KMS-11 (cell line): Measurements from ENCODE around the gene HOXD8.

Source experiments
- H2AFZ ChIP-seq: fragments of 200-600 bp; sonication (generic); 2 replicates; pipeline ENCODE4 v1.6.1; 2016; ENCODE audit warnings: antibody characterized with exemption, mixed run types, low read depth
- H3K27ac ChIP-seq: fragments of 200-600 bp; sonication (generic); 2 replicates; pipeline ENCODE4 v1.6.1; 2016; ENCODE audit warnings: mild to moderate bottlenecking, mixed run types
- H3K27me3 ChIP-seq: fragments of 200-600 bp; sonication (generic); 2 replicates; pipeline ENCODE4 v1.6.1; 2017; ENCODE audit warnings: mild to moderate bottlenecking, low read depth, mixed run types, moderate library complexity; ENCODE audit not compliant: insufficient read depth
- H3K36me3 ChIP-seq: fragments of 200-600 bp; sonication (generic); 2 replicates; pipeline ENCODE4 v1.6.1; 2017; ENCODE audit warnings: mild to moderate bottlenecking, mixed run types; ENCODE audit not compliant: insufficient read depth
- H3K4me1 ChIP-seq: fragments of 200-600 bp; sonication (generic); 2 replicates; pipeline ENCODE4 v1.6.1; 2016; ENCODE audit warnings: mild to moderate bottlenecking, low read depth, mixed run types; ENCODE audit not compliant: poor library complexity, severe bottlenecking
- H3K4me2 ChIP-seq: fragments of 200-600 bp; sonication (generic); 2 replicates; pipeline ENCODE4 v1.7.0; 2016; ENCODE audit warnings: mild to moderate bottlenecking, mixed run types
- H3K4me3 ChIP-seq: fragments of 200-600 bp; sonication (generic); IDR thresholded peaks from 2 replicates; pipeline ENCODE4 v1.6.1; 2017; ENCODE audit warnings: low read depth, low read length, mixed read lengths; ENCODE audit not compliant: insufficient read depth
- H3K79me2 ChIP-seq: fragments of 200-600 bp; sonication (generic); 2 replicates; pipeline ENCODE4 v1.6.1; 2016; ENCODE audit warnings: low read depth, mixed run types; ENCODE audit not compliant: insufficient read depth
- H3K9ac ChIP-seq: fragments of 200-600 bp; sonication (generic); 2 replicates; pipeline ENCODE4 v1.6.1; 2016; ENCODE audit warnings: mild to moderate bottlenecking, mixed run types
- H4K20me1 ChIP-seq: fragments of 200-600 bp; sonication (generic); 2 replicates; pipeline ENCODE4 v1.6.1; 2016; ENCODE audit warnings: mild to moderate bottlenecking, mixed run types; ENCODE audit not compliant: insufficient read depth
- TF ChIP-seq, protein P1 (sequence below): fragments of 200-600 bp; sonication (generic); conservative IDR thresholded peaks from 2 replicates; pipeline ENCODE4 v1.6.1; 2017; ENCODE audit warnings: low read depth, mild to moderate bottlenecking, antibody characterized with exemption, low read length, moderate library complexity, mixed read lengths

Gene HOXD8

DNA sequence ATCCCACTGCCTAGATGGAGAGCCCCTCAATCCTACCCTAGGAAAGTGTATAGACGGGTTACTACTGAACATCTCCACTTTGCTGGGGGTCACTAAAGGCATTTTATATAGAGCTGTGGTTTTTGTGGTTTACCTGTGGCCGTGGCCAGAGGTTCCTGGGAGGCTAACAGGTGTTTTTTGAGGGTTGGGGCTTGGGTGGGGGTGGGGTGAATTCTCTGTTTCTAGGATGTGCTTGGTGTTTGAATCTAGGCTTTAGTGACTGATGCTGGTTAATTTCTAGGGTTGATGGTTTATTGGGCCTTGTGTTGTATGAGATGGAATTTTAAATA lies 7.7 kb downstream of the HOXD8 start:
- Histone ChIP-seq H3K9ac (no peak overlapping the region), H3K27ac (no peak overlapping the region), H3K4me3 (no peak overlapping the region), H3K36me3 (no peaks in the 10 kb centered on the region), H4K20me1 (no peaks in the 10 kb centered on the region), H3K27me3 (no peaks in the 10 kb centered on the region), H3K79me2 (no peaks in the 10 kb centered on the region), H2AFZ (no peak overlapping the region), H3K4me1 (peaks cover 34% of the 10 kb centered on the region), H3K4me2 (peak overlapping the region; percentile 47; the same call in 1 of the 2 replicates)
- TF ChIP-seq, protein P1, sequence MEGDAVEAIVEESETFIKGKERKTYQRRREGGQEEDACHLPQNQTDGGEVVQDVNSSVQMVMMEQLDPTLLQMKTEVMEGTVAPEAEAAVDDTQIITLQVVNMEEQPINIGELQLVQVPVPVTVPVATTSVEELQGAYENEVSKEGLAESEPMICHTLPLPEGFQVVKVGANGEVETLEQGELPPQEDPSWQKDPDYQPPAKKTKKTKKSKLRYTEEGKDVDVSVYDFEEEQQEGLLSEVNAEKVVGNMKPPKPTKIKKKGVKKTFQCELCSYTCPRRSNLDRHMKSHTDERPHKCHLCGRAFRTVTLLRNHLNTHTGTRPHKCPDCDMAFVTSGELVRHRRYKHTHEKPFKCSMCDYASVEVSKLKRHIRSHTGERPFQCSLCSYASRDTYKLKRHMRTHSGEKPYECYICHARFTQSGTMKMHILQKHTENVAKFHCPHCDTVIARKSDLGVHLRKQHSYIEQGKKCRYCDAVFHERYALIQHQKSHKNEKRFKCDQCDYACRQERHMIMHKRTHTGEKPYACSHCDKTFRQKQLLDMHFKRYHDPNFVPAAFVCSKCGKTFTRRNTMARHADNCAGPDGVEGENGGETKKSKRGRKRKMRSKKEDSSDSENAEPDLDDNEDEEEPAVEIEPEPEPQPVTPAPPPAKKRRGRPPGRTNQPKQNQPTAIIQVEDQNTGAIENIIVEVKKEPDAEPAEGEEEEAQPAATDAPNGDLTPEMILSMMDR: no peak

DNA sequence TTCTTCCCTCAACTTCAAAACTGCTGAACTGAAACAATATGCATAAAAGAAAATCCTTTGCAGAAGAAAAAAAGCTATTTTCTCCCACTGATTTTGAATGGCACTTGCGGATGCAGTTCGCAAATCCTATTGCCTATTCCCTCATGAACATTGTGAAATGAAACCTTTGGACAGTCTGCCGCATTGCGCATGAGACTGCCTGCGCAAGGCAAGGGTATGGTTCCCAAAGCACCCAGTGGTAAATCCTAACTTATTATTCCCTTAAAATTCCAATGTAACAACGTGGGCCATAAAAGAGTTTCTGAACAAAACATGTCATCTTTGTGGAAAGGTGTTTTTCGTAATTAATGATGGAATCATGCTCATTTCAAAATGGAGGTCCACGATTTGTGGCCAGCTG lies 8.4 kb downstream of the HOXD8 start:
- no peak overlapping the region for H3K9ac ChIP-seq
- H3K36me3 ChIP-seq: no peaks in the 10 kb centered on the region
- H3K4me3 ChIP-seq: no peak overlapping the region
- H4K20me1 ChIP-seq: no peaks in the 10 kb centered on the region
- TF ChIP-seq, protein P1: no peak
- H3K4me2 ChIP-seq: 0 out of 2 replicates have a peak overlapping the region, but pooled peaks have one; percentile 47
- peaks cover 34% of the 10 kb centered on the region for H3K4me1 ChIP-seq
- no peaks in the 10 kb centered on the region for H3K79me2 ChIP-seq
- no peak overlapping the region for H3K27ac ChIP-seq
- no peaks in the 10 kb centered on the region for H3K27me3 ChIP-seq
- H2AFZ ChIP-seq: no peak overlapping the region

DNA sequence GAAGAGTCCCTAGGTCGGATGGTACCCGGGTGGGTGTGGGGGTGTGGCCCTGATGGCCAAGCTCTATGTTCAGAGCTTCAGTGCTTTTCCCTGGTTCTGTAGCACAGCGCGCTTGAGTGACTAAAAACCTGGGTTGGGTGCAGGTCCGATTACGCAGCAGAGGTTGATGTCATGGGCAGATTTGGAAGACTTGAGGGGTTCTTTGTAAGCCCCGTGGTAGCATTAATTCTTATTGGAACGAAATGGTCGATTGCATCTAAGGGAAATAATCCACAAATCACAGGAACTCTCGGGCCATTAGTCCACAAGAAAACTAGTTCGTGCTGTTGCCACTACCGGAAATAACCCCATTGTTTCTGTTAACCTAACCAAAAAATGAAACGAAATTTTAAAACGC lies 9.0 kb downstream of the HOXD8 start:
- TF ChIP-seq, protein P1: no peak
- H3K4me1 ChIP-seq: peaks cover 34% of the 10 kb centered on the region
- H3K79me2 ChIP-seq: no peaks in the 10 kb centered on the region
- no peaks in the 10 kb centered on the region for H3K27me3 ChIP-seq
- no peaks in the 10 kb centered on the region for H4K20me1 ChIP-seq
- H3K4me2 ChIP-seq: no peak overlapping the region
- H2AFZ ChIP-seq: no peak overlapping the region
- no peak overlapping the region for H3K9ac ChIP-seq
- no peak overlapping the region for H3K27ac ChIP-seq
- no peaks in the 10 kb centered on the region for H3K36me3 ChIP-seq
- H3K4me3 ChIP-seq: no peak overlapping the region

DNA sequence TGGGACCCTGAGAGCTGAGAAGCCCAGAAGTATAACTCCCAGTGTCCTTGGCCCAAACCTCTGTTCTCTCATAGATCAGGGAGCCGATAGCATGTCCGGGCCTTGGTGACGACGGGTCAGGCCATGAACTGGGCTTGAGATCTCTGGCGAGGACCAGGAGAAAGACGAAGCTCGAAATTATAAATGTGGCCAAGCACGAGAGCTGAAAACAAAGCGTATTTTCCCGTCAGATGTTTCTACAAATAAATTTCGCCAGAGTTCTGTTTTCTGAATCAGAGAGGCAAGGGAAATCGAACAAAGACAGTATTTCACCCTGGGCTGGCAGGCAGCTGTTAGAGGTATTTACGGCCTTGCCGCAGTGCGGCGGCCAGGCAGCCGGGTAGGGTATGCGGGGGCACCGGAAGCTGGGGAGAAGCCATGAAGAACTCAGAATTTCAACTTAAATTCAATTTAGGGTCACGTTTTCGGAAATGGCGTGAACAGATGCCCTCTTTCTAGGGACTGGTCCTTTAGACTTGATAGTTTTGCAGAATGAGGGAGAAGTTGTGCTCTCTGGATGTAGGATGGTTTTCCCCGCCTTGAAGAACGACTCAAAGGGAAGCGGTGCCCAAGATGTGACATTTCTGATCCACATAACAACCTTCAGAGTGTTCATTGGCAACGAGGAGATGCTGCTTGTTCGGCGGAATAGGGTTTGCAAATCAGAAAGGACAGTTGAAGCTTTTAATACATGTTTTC lies 9.6 kb downstream of the HOXD8 start:
- Histone ChIP-seq H2AFZ (no peak overlapping the region), H3K27ac (no peak overlapping the region), H3K4me2 (no peak overlapping the region), H3K79me2 (no peaks in the 10 kb centered on the region), H3K4me3 (no peak overlapping the region), H3K9ac (no peak overlapping the region), H3K4me1 (peaks cover 34% of the 10 kb centered on the region), H3K27me3 (no peaks in the 10 kb centered on the region), H4K20me1 (no peaks in the 10 kb centered on the region), H3K36me3 (no peaks in the 10 kb centered on the region)
- TF ChIP-seq, protein P1: no peak
